ENCODE measurements around the gene CLEC4E. TPM values are rescaled to one million over a fixed set of nuclear protein-coding genes. Genes with fewer than 3 reads are reported as not detected.
"Not testable (repeated sequence)": the region's sequence is repeated elsewhere in the genome, so short reads cannot be mapped to it uniquely, and the experiment has no call there.

CLEC4E gene
- total RNA-seq, 1 donor from 2014 or later: not detected

DNA sequence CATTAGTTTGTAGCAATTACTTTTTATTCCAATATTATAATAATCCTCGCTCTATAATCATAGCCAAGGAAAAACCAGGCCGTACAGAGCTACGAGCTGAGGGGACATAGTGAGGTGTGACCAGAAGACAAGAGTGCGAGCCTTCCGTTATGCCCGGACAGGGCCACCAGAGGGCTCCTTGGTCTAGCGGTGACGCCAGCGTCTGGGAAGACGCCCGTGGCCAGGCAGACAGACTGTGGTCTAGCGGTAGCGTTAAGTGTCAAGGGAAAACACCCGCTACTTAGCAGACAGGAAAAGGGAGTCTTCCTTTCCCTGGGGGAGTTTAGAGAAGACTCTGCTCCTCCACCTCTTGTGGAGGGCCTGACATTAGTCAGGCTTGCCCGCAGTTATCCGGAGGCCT lies 2.9 kb downstream of the CLEC4E start:
- not testable (repeated sequence) for DNase-seq

DNA sequence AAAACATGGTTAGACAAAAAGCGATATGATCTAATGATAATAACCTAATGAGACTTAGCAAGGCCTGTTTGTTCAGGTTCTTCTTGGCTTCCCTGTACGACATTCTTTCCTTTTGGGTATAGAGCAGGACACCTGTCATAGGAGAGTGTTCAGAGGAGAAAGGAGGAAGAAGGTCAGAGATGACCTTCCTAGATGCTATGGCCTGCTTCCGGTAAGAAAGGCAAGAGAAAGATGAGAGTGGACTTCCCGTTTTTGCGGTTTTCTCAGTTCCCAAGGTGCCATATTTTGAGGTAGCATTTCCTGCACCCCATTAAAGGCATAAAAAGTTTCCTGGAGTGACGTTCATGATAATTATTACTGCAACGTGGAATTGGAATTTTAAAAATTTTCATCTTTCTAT lies 8.7 kb downstream of the CLEC4E start:
- no peak for DNase-seq

DNA sequence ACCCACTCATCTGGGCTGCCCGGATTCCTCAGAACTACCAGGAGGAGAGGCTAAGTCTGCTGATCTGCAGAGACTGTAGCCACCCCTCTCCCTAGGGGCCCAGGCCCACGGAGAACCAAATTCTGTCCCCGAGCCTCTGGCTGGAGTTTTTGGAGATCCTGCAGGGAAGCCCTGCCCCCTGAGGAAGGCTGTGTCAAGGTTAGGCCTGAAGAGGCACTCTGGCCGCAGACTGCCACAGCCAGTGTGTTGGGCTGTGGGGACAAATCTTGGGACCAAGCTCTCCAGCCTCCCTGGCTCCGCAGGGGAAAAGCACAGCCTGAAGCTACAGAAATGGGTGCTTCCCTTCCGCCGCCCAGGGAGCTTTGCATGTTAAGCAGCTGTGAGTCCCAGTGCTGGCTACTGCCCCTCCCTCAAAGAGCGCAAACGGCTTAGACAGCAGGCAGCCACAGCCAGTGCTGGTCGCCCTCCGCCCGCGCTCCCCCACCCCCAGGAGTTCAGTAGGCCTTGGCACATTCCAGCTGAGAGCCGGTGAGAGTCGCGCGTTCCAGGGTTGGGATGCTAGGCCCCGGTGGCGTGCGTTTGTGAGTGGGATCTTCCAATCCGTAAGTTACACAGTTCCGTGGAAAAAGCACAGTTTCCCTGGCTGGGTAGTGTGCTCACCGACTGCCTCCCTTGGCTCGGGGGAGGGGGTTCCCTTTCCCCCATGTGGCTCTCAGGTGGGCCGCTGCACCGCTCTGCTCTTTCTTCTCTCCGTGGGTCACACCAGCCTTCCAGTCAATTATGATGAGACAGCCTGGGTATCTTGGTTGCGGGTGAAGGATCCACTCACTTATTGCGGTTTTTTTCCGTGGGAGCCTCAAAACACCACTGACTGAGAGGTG lies 13.2 kb downstream of the CLEC4E start:
- no peak for DNase-seq

DNA sequence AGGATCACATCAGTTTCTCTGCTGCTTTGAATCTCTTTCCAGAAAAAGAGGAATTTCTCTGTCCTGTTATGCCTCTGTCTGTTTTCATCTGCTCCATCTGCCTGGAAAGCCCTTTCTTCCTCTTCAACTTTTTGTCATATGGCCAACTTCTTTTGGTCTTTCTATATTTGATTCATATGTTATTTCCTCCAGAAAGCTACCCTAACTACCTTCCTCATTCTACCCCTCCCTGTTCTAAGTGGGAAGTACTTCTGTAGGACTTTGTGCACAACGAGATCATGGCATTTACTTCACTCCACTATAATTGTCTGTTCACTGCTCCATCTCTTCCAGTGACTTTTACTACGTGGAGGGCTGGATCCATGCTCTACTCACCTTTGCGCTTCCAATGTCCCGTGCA lies 21.5 kb downstream of the CLEC4E start:
- DNase-seq: no peak

DNA sequence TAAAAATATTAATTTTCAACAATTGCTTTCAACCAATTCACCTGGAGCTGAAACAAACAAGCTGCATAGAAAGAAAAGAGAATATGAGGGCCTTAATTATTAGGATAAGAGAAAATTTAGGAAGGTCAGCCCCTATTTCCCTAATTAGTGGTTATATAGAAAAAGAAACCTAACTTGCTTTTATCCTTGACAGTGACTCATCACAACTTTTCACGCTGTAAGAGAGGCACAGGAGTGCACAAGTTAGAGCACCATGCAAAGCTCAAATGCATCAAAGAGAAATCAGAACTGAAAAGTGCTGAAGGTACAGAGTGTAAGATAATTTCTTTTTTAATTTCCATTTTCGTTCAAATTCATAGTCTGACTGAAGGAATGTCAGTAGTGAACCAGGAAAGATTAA lies 22.7 kb downstream of the CLEC4E start:
- DNase-seq: no peak

DNA sequence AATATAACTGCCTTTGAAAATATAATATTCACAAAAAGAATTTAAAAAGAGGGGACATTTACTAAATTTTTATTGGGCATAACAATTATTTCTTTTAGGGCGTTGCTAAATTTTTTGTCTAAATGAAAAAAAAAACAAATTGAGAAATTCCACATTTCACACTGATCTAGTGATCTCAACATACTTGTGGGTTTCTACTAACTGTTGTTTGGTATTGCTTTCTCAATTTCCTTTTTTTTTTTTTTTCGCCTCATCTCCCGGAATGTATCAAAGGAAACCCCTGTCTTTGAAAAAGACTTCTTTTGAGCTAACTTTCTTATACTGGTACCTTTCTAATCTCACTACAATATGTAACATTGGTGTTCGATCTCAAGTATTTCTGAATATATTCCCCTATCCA lies 27.4 kb downstream of the CLEC4E start, which contains the start of gene CLEC4D:
Gene CLEC4D (plus strand): TSS at position 248 of the 400 bp plus-strand sequence. CDS start 230 bp downstream, outside the sequence.
- DNase-seq: no peak

DNA sequence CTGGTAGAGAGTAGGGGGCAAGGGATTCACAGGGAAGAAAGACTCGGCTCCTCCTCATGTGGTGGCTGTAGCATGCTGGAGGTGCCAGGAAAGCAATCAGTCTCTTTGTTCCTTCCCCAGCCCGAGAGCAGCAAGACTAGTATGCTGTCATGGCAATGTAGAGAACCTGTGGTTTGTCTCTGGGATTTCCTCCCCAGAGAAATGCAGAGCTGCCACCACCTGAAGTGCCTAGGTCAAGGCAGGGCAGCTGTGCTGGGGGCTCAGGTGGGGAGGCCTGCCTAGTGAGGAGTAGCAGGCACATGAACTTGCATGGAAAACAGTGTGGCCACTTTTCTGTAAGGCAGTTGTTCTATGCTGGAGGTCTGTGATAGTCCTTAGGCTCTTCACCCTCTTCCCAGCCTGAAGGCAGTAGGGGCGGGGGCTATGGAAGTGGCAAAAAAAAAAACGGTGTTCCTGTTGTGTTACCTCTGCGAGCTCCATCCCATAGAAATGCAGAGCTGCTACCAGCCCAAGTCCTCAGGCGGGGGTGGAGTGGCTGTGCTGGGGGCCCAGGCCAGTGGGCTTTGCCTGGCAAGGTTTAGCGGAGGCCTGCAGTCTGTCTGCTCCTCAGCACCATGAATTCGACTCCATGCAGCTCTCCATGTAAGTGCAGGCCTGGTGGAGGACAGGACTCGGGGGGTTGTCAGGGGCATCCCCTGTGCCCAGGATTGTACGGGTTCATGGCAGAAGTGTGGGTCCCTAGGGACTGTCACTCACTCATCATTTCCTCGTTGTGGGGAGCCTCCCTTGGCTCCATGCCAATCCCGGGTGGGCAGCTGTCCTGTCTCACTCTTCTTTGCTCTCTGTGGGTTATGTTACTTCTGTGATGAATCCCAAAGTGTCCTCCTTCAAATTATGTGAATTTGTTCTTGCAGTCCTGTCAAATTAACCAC lies 31.5 kb downstream of the CLEC4E start:
- DNase-seq: peak; percentile 6

DNA sequence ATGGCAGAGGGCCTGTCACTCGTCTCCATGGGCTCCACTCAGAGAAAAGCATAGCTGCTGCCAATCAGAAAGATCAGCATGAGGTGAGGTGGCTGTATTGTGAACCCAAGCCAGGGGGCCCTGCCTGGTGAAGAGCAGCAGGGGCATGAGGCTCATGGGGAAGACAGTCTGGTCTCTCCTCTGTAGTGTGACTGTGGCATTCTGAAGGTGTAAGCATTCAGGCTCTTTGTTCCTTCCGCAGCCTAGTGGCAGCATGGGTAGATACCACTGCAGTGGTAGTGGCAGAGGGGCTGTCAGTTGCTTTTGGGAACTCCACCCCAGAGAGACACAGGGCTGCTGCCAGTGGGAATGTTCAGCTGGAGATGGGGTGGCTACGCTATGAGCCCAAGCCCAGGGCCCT lies 32.5 kb downstream of the CLEC4E start:
- no peak for DNase-seq

DNA sequence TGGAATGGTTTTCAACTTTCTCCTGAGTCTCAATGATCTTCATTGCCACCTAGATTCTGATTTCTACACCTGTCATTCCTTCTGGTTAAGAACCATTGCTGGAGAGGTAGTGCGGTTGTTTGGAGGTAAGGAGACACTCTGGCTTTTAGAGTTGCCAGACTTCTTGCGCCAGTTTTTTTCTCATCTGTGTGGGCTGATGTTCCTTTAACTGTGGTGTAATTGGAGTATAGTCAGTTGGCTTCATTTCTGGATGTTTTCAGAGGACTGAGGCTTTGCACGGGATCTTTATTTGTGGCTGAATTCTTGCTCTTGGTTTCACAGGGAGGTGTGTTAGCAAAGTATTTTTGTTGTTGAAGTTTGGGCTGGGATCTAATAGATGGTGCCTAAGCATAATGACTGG lies 33.1 kb downstream of the CLEC4E start:
- no peak for DNase-seq

DNA sequence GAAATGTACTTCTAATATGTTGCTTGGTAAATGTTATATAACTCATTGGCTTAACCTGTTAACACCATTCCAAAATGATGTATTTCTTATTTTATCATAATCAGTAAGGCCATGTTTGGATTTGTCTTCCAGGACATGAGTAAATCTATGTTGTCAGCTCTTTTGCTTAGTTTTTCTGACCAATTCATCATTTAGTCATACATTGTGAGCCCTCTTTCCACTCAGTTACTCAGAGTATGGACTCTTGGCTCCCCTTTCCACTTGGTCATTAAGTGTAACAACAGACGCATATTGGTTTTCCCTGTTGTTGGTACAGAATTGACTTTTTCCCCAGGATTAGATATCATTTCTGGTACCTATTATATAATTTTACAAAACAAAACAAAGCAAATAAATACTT lies 36.4 kb downstream of the CLEC4E start:
- no peak for DNase-seq

DNA sequence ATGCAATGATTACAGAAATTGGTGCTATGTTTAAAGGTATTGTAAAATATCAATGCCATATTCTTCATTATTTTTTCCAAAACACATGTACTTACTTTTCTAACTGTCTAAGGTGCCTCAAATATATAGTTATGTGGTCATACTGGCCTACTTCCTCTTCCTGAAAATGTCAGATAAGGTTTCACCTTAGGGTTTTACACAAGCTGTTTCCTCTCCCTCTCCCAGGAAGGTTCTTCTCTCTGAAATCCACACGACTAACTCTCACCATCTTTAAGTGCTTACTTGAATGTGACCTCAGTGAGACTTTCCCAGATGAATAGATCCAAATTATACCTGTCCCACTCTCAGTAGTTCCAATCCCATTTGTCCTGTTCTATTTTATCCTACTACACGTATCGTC lies 39.0 kb downstream of the CLEC4E start:
- DNase-seq: no peak

DNA sequence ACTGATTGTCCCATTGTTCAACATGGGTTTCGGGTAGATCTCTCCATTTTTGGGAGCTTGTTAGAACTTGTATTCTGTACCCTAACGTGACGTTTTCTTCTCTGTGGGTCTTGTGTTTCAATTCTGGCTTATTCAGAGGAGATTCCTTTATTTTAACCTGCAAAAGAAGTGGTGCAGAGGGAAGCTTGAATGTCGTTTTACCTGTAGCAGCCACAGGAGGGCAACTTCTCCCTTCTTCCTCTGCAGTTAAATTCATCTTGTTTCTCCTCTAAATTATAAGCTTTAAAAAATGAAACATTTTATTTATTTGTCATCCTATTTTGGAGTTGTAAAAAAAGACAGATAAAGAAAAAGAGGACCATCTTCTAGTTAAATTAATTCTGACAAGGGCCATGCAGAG lies 41.1 kb downstream of the CLEC4E start:
- DNase-seq: no peak

DNA sequence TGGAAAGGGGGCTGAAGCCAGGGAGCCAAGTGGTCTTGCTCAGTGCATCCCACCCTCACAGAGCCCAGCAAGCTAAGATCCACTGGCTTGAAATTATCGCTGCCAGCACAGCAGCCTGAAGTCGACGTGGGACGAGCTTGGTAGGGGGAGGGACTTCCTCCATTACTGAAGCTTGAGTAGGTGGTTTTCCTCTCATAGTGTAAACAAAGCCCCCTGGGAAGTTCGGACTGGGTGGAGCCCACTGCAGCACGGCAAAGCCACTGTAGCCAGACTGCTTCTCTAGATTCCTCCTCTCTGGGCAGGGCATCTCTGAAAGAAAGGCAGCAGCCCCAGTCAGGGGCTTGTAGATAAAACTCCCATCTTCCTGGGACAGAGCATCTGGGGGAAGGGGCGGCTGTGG lies 44.6 kb downstream of the CLEC4E start:
- not testable (repeated sequence) for DNase-seq

DNA sequence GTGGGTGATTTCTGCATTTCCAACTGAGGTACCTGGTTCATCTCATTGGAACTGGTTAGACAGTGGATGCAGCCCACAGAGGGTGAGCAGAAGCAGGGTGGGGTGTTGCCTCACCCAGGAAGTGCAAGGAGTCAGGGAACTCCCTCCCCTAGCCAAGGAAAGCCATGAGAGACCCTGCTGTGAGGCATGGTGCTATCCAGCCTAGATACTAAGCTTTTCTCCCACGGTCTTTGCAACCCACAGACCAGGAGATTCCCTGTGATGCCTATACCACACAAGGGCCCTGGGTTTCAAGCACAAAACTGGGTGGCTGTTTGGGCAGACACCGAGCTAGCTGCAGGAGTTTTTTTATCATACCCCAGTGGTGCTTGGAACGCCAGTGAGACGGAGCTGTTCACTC lies 45.0 kb downstream of the CLEC4E start:
- not testable (repeated sequence) for DNase-seq

DNA sequence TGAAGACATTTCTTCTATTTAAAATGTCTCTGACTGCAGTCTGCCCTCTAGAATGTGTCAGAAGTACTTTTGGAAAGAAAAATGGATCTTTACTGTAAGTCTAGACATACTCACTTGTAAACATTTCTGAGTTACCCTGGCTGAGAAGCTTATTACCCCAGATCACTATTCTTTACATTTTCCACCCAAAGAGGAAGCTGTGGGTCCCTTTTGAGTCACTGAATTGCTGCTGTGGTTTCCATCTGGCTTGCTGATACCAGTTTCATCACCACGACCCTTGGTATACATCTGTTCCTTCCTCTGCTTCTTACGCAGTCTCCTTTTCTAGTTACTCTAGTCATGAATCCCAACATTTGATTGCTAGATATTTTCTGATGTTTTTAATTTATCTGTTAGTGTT lies 47.6 kb downstream of the CLEC4E start:
- peak; percentile 9 for DNase-seq

DNA sequence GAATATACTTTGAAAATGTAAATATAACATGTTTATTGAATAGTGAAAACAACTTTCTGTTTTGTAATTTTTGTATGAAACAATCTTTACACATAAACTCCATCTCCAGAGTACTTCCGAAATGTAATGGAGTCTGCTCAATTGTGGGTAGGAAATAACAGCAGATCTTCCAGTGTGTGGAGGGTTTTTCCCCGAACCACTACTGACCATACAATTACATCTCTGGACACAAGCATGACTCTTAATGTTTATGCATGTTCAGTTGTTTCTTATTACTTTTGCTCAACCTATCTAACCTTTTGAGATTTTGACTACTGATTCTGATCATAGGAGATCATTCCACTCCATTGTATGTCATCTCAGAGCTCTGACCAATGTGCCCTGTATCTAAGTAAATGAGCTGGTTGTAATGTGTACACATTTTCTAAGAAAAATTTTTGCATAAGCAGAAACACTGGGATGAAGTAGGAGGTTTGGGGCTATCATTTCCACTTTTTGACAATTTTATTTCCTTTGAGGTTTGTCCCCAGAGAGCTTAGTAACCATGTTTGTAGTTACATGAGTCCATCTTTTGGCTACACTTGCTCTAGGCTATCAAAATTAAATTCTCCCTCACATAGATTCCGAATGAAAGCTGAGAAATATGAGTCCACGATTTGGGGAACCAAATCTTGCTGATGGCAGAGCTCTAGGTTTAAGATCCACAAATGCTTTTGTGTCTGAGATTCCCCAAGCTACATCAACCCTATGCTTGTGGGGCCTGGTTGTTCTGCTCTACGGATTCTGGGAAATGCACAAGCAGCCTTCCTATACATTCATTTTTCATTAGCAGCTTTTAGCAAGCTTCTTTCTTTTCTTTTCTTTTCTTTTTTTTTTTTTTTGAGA lies 48.8 kb downstream of the CLEC4E start:
- no peak for DNase-seq

Small RNAs within 50 kb of the gene (small RNA-seq; reads per million reads assigned to genes)
- gene RNU6-275P (ENCODE audit: low replicate concordance): not detected

Other genes with a start within 250 kb of the CLEC4E start
- gene CLEC6A, start 84.9 kb downstream of the CLEC4E start, total RNA-seq: not detected
- 0.31 TPM for gene CLEC4D, start 27.4 kb downstream of the CLEC4E start, total RNA-seq
- gene AICDA, start 72.0 kb upstream of the CLEC4E start, total RNA-seq: 0.10 TPM
- gene MFAP5, start 121.9 kb upstream of the CLEC4E start, total RNA-seq: 100 TPM
- 79.8 TPM for gene RIMKLB, start 157.1 kb upstream of the CLEC4E start, total RNA-seq